GM12878 (cell line): Measurements from ENCODE around the gene LRRC7. TPM values are rescaled to one million over a fixed set of nuclear protein-coding genes. Genes with fewer than 3 reads are reported as not detected.

ENCODE experiments used
- ATAC-seq: fragments of 200-7000 bp; cut with Tn5 transposase; 3 replicates; pipeline ENCODE4 v1.9.1; 2020; ENCODE audit warnings: mild to moderate bottlenecking, moderate library complexity
- BruUV-seq: library from RNA; stranded (reverse); fragments of 400-500 nt; replicated peaks from 2 replicates; lab custom pipeline; 2021; lab: Mats Ljungman, UMichigan
- CTCF ChIA-PET: fragments of 300-600 bp; sonication (Branson Sonifier 250); formaldehyde crosslinking; extraction: SDS; loops from one replicate; lab custom pipeline; 2021; ENCODE audit warnings: inconsistent platforms; lab: Yijun Ruan, JAX
- POLR2A ChIA-PET: fragments of 350-600 bp; formaldehyde crosslinking; extraction: SDS; loops from one replicate; lab custom pipeline; 2021; ENCODE audit warnings: inconsistent platforms; lab: Charles Lee
- RAD21 ChIA-PET: fragments of 300-600 bp; sonication (Branson Sonifier 250); formaldehyde crosslinking; loops from one replicate; lab custom pipeline; 2023; ENCODE audit warnings: antibody characterized with exemption; ENCODE audit not compliant: unreplicated experiment; lab: Charles Lee
- SMC1A ChIA-PET: fragments of 300-600 bp; sonication (Branson Sonifier 250); formaldehyde crosslinking; loops from one replicate; lab custom pipeline; 2023; ENCODE audit not compliant: unreplicated experiment, uncharacterized antibody; lab: Charles Lee
- DNase-seq: peaks from one replicate; pipeline ENCODE4 v3.0.0-alpha.2; 2011; ENCODE audit warnings: low read depth, low spot score
- FAIRE-seq: peaks from 3 replicates; lab custom pipeline; 2011; peaks lifted over from hg19 to GRCh38; lab: Jason Lieb, UNC
- H2AFZ ChIP-seq: 2 replicates; pipeline ENCODE4 v1.6.0; 2011; ENCODE audit warnings: low read depth, low read length, control low read depth; ENCODE audit not compliant: control insufficient read depth
- H3K27ac ChIP-seq: 2 replicates; pipeline ENCODE4 v1.5.1; 2011; ENCODE audit warnings: control low read depth; ENCODE audit not compliant: control insufficient read depth, insufficient read depth
- H3K27me3 ChIP-seq, 2 experiments: replicated peaks in 1 of 2; 2 replicates each; pipeline versions ENCODE4 v1.6.0 to v1.6.1; 2011; ENCODE audit warnings: low read length in 1 of 2; ENCODE audit not compliant: control insufficient read depth in 2 of 2, insufficient read depth in 2 of 2
- H3K36me3 ChIP-seq, 2 experiments: 2 replicates each; pipeline ENCODE4 v1.5.1; 2011; ENCODE audit warnings: low read length in 1 of 2; ENCODE audit not compliant: control insufficient read depth in 2 of 2, insufficient read depth in 2 of 2
- H3K4me1 ChIP-seq: 2 replicates; pipeline ENCODE4 v1.6.1; 2011; ENCODE audit warnings: mild to moderate bottlenecking, low read length, moderate library complexity, mixed read lengths; ENCODE audit not compliant: control insufficient read depth, insufficient read depth
- H3K4me2 ChIP-seq: 2 replicates; pipeline ENCODE4 v1.6.0; 2011; ENCODE audit warnings: control low read depth; ENCODE audit not compliant: control insufficient read depth, insufficient read depth
- H3K4me3 ChIP-seq: fragments of 200-600 bp; sonication (generic); 2 replicates; pipeline ENCODE4 v1.5.1; 2016
- H3K79me2 ChIP-seq: 2 replicates; pipeline ENCODE4 v1.6.0; 2011; ENCODE audit warnings: low read length; ENCODE audit not compliant: control insufficient read depth, insufficient read depth
- H3K9ac ChIP-seq: 2 replicates; pipeline ENCODE4 v1.8.0; 2011; ENCODE audit warnings: low read length, control low read depth, mixed read lengths; ENCODE audit not compliant: control insufficient read depth, insufficient read depth
- H3K9me3 ChIP-seq: replicated peaks from 3 replicates; pipeline ENCODE4 v1.5.1; 2011; ENCODE audit warnings: mild to moderate bottlenecking, low read length; ENCODE audit not compliant: control insufficient read depth, insufficient read depth
- H4K20me1 ChIP-seq: 2 replicates; pipeline ENCODE4 v1.6.0; 2011; ENCODE audit not compliant: control insufficient read depth, insufficient read depth
- BCL11A ChIP-seq: IDR thresholded peaks from 2 replicates; pipeline ENCODE4 v1.6.1; 2011; ENCODE audit warnings: low read depth, low read length
- GABPA ChIP-seq: IDR thresholded peaks from 2 replicates; pipeline ENCODE4 v1.6.1; 2014; ENCODE audit warnings: antibody characterized with exemption, low read depth, mild to moderate bottlenecking, inconsistent platforms
- HCFC1 ChIP-seq: fragments of 150-350 bp; IDR thresholded peaks from 2 replicates; pipeline ENCODE4 v1.6.1; 2014; ENCODE audit warnings: low read length
- MXI1 ChIP-seq: fragments of 150-350 bp; IDR thresholded peaks from 2 replicates; pipeline ENCODE4 v1.6.1; 2011; ENCODE audit warnings: low read depth, mild to moderate bottlenecking, inconsistent platforms, low read length, improper control_type of control experiment
- PAX5 ChIP-seq: IDR thresholded peaks from 2 replicates; pipeline ENCODE4 v1.6.1; 2011; ENCODE audit warnings: low read depth, low read length, borderline replicate concordance
- PAX8 ChIP-seq: fragments of 450-650 bp; IDR thresholded peaks from 2 replicates; pipeline ENCODE4 v1.6.1; 2017; ENCODE audit warnings: mild to moderate bottlenecking, moderate library complexity
- POU2F2 ChIP-seq: IDR thresholded peaks from 3 replicates; pipeline ENCODE4 v1.6.1; 2011; ENCODE audit warnings: low read depth, mild to moderate bottlenecking, low read length, borderline replicate concordance
- RAD21 ChIP-seq: IDR thresholded peaks from 2 replicates; pipeline ENCODE4 v1.6.1; 2011; ENCODE audit warnings: mild to moderate bottlenecking, low read depth, low read length, moderate library complexity; ENCODE audit not compliant: insufficient read depth
- SMARCA5 ChIP-seq: fragments of 450-650 bp; IDR thresholded peaks from 2 replicates; pipeline ENCODE4 v1.6.1; 2017; ENCODE audit warnings: mild to moderate bottlenecking
- WGBS: methylation state at CpG from one replicate; pipeline ENCODE4 v1.1.6; 2016; ENCODE audit warnings: low lambda C conversion rate; ENCODE audit not compliant: insufficient replicate concordance, insufficient coverage; ENCODE audit errors: missing lambda C conversion rate; 5-methylcytosine and 5-hydroxymethylcytosine counted together
- in situ Hi-C: fragments of 300-500 bp; cut with MboI; formaldehyde crosslinking; loops from 9 replicates; pipeline ENCODE4 v1.14.3; 2018; ENCODE audit warnings: mixed read lengths
- intact Hi-C: fragments of 100-400 bp; cut with micrococcal nuclease; formaldehyde crosslinking; loops from one replicate; pipeline ENCODE4 v1.14.2; 2022; ENCODE audit not compliant: unreplicated experiment
- polyA plus RNA-seq, 11 experiments: library from polyadenylated mRNA; depleted of rRNA in 4 of 11; unstranded in 6 of 11; stranded (reverse) in 5 of 11; fragments of >200 nt; fragmentation: Nextera tagmentation in 4 of 11; fragmentation: Illumina TruSeq in 1 of 11; extraction: Ambion mirVana in 4 of 11; extraction: Trizol in 1 of 11; gene quantifications; 1 replicate in 1 of 11; 2 replicates in 10 of 11; pipeline versions ENCODE4 v1.2.1 to v1.2.3, GENCODE V29; 2011 to 2016; ENCODE audit warnings: inconsistent platforms in 2 of 11, missing spikeins in 2 of 11, low read depth in 1 of 11
- total RNA-seq, 4 experiments: library from RNA; depleted of rRNA in 3 of 4; stranded (reverse); fragments of >200 nt in 3 of 4; fragmentation: Illumina TruSeq in 1 of 4; extraction: Trizol in 1 of 4; gene quantifications; 2 replicates each; pipeline versions ENCODE4 v1.2.1 to v1.2.3, GENCODE V29; 2013 to 2021
- TF ChIP-seq, protein P1 (sequence below): IDR thresholded peaks from 2 replicates; pipeline ENCODE4 v1.6.1; 2011; ENCODE audit warnings: low read depth, low read length, improper control_type of control experiment, borderline replicate concordance

Gene LRRC7
- total and polyA plus RNA-seq, 10 of the 15 experiments (the other 5 are each of a cell fraction or from before 2014, with no cell fraction given): 0.05 to 1.4 (median 0.24) TPM; not detected in 5

DNA sequence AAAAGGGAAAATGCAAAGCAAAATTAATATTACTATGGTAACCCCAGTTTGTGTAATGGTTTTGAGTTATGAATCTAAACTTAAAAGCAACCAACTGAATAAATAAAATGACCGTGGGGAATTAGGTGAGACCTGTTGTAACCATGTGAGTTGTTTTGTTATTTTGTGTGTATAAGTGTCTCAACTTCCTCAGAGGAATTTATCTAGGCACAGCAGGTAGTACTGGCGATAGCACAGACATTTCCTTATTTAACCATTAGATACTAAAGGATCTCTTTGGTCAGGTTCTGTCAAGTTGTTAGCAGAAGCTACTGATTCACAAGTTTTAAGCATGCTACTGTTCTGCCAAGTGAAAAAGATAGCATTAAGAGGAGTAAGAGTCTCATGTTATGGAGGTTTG is 39.3 kb upstream of the LRRC7 start:
- no peak for ATAC-seq
- H4K20me1 ChIP-seq: no peaks in the 10 kb centered on the region
- 26% methylated on average over 2 of the region's 2 CpGs for WGBS
- no peaks in the 10 kb centered on the region for H3K4me1 ChIP-seq
- FAIRE-seq: no peak
- BruUV-seq: no TSS peak
- H2AFZ ChIP-seq: no peak overlapping the region
- H3K36me3 ChIP-seq: no peaks in the 10 kb centered on the region
- no peaks in the 10 kb centered on the region for H3K9me3 ChIP-seq
- H3K4me2 ChIP-seq: no peak overlapping the region
- H3K27ac ChIP-seq: no peak overlapping the region
- TF ChIP-seq POU2F2: no peak
- TF ChIP-seq, protein P1, sequence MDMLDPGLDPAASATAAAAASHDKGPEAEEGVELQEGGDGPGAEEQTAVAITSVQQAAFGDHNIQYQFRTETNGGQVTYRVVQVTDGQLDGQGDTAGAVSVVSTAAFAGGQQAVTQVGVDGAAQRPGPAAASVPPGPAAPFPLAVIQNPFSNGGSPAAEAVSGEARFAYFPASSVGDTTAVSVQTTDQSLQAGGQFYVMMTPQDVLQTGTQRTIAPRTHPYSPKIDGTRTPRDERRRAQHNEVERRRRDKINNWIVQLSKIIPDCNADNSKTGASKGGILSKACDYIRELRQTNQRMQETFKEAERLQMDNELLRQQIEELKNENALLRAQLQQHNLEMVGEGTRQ: no peak
- no peak for TF ChIP-seq HCFC1
- TF ChIP-seq PAX8: no peak
- no peak for TF ChIP-seq BCL11A
- TF ChIP-seq RAD21: no peak
- TF ChIP-seq PAX5: no peak
- no peak for TF ChIP-seq GABPA
- no peak for TF ChIP-seq MXI1
- TF ChIP-seq SMARCA5: no peak
- in situ Hi-C loops (no loop called here), intact Hi-C loops (no loop called here)
- RAD21 ChIA-PET: no interaction called here
- DNase-seq: no peak
- no peaks in the 10 kb centered on the region for H3K79me2 ChIP-seq
- POLR2A ChIA-PET: no interaction called here
- SMC1A ChIA-PET: no interaction called here
- H3K9ac ChIP-seq: no peak overlapping the region
- CTCF ChIA-PET: no interaction called here
- no peak overlapping the region for H3K4me3 ChIP-seq
- no peaks in the 10 kb centered on the region for H3K27me3 ChIP-seq
